Measurements from ENCODE around the gene TLCD3B. TPM values are rescaled to one million over a fixed set of nuclear protein-coding genes. Genes with fewer than 3 reads are reported as not detected.

Gene TLCD3B
- polyA plus RNA-seq, 4 donors, result 0.73 to 1.5 (median 1.0) TPM

- no peak for DNase-seq (ENCODE audit: low read depth in 4 of 4, low spot score in 3 of 4)
Observed at GRCh38 chr16:29991571-29991904, 39.5 kb downstream of the TLCD3B start.

GRCh38 chr16:29990883-29991570, 40.0 kb downstream of the TLCD3B start:
- no peak for DNase-seq (ENCODE audit: low read depth in 4 of 4, low spot score in 3 of 4)

DNA sequence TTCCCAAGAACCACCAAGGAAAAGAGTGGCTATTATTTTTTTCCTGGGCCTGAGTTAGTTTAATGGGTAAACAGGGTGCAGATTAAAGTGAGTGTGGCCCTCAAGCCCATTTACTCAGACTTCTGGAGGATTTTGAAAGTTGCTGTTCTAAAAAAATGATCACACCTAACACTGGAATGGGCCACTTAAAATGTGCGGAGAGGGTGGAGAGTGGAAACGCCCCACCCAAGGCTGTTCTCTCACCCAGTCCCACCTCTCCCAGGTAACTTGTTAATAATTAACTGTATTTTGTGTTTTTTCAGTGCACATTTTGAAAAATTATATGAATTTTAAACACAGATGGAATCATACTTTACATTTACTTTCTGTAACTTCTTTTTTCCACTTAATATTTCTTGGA, 41.0 kb downstream of the TLCD3B start:
- no peak for DNase-seq (ENCODE audit: low read depth in 4 of 4, low spot score in 3 of 4)

DNA sequence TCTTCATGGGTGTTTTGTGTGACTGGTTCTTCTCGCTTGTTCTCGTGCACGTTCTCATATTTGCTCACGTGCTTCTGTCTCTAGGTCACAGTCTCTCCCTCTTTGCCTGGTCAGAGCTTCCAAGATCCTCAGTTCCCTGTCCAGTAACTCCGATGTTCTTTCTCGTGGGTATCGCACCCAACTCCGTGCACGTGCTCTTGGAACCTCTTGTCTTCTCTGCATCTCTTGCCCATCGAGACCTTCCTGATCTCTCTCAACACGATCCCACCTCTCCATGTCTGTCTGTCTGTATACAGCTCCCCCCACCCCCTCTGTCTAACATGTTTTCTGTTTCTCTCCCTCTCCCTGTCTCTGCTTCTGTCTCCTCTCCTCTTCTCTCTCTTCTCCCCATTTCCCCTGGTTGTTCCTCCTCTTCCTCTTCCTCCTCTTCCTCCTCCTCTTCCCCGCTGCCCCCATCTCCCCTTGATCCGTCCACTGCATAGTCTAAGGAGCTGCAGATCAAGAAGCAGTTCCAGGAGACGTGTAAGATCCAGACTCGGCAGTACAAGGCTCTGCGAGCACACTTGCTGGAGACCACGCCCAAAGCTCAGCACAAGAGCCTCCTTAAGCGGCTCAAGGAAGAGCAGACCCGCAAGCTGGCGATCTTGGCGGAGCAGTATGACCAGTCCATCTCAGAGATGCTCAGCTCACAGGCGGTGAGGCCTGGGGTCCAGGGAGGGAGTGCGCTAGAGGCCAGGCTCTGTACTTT, 41.8 kb downstream of the TLCD3B start:
- no peak for DNase-seq (ENCODE audit: low read depth in 4 of 4, low spot score in 3 of 4)

DNA sequence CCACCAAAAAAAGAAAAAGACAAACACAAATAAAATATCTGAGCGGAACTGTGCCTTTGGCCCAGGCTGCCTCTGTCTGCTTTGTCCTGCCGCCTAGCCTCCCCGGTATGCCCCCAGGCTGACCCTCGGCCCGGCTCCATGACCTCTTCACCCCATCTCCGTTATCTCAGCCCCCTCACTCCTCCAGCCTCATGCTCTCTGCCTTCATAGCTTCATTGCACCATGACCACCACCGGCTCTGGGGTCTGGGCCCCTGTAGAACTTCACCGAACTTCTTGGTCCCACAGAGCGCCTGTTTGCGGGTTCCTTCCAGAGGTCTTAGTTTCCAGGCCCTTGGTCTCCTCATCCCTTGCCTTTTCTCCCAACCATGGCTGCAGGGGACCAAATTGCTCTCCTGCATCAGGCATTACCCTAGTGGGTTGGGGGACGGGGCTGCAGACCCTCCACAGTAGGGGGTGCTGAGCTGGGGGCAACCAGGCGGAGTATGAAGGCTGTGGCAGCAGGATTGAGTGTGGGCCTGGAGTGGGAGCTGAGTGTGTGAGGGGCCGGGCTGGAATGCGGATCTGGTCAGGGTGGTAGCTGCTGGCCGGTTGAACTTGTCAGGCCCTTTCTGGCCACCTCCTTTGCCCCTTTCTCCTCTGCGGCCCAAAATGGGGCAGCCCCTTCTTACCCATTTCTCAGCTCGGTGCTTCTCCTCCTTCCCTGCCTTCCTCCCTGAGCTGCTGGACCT, 42.6 kb downstream of the TLCD3B start:
- DNase-seq (ENCODE audit: low read depth in 4 of 4, low spot score in 3 of 4), result no peak

- DNase-seq (ENCODE audit: low read depth in 4 of 4, low spot score in 3 of 4), result no peak
Observed at GRCh38 chr16:29987371-29988085, 43.5 kb downstream of the TLCD3B start.

GRCh38 chr16:29986931-29987330, 44.1 kb downstream of the TLCD3B start:
- no peak for DNase-seq (ENCODE audit: low read depth in 4 of 4, low spot score in 3 of 4)

- DNase-seq (ENCODE audit: low read depth in 4 of 4, low spot score in 3 of 4), result no peak
Observed at GRCh38 chr16:29986231-29986630, 44.8 kb downstream of the TLCD3B start.

DNA sequence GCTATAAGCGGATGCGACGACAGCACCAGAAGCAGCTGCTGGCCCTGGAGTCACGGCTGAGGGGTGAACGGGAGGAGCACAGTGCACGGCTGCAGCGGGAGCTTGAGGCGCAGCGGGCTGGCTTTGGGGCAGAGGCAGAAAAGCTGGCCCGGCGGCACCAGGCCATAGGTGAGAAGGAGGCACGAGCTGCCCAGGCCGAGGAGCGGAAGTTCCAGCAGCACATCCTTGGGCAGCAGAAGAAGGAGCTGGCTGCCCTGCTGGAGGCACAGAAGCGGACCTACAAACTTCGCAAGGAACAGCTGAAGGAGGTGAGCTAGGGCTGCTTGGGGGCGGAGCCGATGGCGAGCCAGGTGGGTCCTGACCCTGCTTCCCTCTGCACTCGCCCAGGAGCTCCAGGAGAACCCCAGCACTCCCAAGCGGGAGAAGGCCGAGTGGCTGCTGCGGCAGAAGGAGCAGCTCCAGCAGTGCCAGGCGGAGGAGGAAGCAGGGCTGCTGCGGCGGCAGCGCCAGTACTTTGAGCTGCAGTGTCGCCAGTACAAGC, 45.7 kb downstream of the TLCD3B start:
- DNase-seq (ENCODE audit: low read depth in 4 of 4, low spot score in 3 of 4), result no peak

DNA sequence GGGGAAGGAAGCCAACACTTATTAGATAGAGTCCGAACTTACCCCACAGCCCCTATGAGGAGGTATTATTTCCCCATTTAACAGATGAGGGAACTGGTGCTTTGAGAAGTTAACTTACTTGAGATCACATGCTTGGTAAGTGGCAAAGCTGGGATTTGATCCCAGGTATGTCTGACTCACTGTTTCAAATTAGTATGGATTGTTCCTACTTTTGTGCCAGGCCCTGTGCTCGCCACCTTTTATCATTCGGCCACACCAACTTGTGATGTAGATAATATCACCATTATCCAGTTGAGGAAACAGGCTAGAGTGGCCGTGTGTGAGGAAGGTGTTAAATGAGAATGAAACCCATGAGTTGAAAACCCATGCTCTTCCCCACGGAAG, 46.3 kb downstream of the TLCD3B start:
- DNase-seq (ENCODE audit: low read depth in 4 of 4, low spot score in 3 of 4), result no peak

DNA sequence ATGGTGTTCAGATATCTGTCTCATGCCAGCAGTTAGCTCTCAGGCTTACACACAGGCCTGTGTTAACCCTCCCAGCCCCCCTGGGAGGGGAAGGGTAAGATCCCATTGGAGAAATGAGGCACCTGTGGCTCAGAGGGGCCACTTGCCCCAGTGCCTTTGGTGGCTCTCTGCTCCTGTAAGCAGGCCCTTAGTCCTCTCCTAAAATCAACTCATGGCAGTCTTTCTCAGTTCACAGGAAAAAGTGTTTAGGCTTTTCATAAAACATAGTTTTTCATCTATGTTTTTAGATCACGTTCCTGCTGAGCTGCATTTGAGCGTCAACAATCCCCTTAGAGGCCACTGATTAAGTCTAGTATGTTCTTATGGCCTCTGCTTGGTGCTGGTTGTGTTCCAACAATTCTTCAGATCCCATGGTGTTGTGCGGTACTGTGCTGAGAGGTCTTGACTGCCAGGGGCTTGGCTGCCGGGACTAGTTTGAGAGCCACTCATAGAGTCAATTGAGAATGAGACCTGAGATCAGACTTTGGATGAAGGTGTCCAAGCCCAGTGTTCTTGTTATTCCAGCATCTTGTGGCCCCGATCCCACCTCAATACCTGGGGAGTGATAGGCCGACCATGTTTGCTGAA, 46.8 kb downstream of the TLCD3B start:
- DNase-seq (ENCODE audit: low read depth in 4 of 4, low spot score in 3 of 4), result no peak

DNA sequence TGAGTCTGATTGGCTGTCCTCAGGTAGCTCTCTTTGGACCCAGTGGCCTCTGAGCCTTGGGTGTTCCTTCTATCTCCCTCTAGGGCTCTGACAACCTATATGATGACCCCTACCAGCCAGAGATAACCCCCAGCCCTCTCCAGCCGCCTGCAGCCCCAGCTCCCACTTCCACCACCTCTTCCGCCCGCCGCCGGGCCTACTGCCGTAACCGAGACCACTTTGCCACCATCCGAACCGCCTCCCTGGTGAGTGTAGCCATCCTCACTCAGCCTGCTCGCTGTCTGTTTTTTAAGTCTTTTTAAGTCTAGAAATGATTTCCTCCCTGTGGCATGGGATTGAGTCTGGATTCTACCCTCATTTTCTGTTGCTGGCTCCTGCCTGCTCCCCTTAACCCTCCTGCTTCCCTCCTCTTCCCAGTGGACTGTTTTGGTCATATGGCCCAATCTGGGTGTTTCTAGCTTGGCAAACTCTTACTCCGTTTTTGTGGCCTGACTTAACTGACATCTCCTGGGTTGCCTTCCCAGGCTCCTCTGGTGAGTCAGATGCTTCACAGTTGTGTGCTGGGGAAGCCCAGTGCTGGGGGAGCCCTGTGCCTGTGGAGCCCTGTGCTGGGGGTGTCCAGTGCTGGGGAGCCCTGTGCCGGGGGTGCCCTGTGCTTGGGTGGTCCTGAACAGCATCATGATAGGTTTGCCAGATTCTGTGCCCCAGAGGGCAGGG, 47.5 kb downstream of the TLCD3B start:
- no peak for DNase-seq (ENCODE audit: low read depth in 4 of 4, low spot score in 3 of 4)

DNA sequence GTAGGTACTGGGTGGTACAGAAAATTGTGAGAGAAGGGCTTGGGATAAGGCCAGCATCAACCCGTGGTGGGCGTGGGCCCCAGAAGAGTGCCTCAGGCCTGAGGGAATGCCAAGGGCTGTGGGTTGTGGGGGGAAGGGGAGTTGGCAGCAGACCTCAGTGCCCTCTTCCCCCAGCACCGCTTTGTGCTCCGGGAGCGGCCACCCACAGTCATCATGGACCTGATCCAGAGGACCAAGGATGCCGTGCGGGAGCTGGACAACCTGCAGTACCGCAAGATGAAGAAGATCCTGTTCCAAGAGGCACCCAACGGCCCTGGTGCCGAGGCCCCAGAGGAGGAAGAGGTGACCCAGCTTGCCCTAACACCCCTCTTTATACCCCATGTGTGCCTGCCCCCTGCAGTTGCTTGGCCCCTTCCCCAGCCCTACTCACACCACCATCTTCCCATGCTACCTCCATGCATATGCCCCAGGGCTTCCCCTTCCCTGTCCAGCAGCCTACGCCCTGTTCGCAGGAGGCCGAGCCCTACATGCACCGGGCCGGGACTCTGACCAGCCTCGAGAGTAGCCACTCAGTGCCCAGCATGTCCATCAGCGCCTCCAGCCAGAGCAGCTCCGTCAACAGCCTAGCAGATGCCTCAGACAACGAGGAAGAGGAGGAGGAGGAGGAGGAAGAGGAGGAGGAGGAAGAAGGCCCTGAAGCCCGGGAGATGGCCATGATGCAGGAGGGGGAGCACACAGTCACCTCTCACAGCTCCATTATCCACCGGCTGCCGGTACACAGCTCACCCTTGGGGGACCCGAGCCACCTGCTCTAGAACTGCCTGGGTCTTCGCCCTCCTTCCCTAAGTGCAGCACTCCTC, 48.3 kb downstream of the TLCD3B start:
- no peak for DNase-seq (ENCODE audit: low read depth in 4 of 4, low spot score in 3 of 4)

- no peak for DNase-seq (ENCODE audit: low read depth in 4 of 4, low spot score in 3 of 4)
Observed at GRCh38 chr16:29978564-29979270, 52.4 kb downstream of the TLCD3B start.

DNA sequence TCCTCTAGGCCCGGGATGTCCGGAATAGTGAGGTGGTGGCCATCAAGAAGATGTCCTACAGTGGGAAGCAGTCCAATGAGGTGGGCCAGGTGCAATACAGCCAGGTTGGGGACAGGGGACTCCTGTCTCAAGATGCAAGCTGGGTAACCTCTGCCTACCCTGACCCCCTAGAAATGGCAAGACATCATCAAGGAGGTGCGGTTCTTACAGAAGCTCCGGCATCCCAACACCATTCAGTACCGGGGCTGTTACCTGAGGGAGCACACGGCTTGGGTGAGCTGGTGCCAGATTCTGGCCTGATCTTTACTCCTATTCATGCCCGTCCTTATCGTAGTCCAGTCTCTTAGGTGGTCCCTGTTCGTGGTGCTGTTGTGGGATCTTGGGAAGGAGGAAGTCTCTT, 53.0 kb downstream of the TLCD3B start:
- no peak for DNase-seq (ENCODE audit: low read depth in 4 of 4, low spot score in 3 of 4)

DNA sequence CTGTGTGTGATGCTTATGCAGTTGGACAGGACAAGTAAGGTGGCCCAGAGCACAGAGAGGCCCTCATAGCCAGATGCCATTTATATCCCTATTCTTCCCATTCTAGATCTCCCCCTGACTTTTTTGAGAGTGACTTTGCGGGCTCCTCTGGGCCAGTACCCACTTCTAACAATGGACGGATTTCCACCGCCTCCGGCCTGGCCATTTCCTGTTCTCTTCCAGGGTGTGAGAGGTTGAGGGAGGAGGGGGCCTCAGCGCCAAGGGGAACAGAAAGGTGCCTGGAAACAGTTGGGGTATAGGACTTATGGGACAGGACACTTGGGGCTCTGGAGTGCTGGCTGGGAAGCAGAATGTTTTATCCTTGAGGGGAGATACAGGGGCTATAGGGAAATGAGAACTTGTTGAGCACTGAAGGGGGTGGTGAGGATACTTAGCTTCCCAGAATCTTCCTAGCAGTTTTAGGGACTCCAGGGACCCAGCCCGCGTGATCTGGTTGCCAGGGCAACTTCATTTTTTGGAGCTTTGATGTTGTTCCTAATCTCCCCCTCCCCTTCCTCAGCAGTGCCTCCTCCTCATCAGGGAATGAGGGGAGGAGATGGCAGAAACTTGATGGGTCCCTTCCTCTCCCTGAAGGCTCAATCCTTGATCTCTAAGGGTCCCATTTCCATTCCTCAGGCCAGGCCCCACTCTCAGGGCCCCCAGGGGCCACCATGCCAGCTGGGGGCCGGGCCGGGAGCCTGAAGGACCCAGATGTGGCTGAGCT, 53.8 kb downstream of the TLCD3B start:
- no peak for DNase-seq (ENCODE audit: low read depth in 4 of 4, low spot score in 3 of 4)

DNA sequence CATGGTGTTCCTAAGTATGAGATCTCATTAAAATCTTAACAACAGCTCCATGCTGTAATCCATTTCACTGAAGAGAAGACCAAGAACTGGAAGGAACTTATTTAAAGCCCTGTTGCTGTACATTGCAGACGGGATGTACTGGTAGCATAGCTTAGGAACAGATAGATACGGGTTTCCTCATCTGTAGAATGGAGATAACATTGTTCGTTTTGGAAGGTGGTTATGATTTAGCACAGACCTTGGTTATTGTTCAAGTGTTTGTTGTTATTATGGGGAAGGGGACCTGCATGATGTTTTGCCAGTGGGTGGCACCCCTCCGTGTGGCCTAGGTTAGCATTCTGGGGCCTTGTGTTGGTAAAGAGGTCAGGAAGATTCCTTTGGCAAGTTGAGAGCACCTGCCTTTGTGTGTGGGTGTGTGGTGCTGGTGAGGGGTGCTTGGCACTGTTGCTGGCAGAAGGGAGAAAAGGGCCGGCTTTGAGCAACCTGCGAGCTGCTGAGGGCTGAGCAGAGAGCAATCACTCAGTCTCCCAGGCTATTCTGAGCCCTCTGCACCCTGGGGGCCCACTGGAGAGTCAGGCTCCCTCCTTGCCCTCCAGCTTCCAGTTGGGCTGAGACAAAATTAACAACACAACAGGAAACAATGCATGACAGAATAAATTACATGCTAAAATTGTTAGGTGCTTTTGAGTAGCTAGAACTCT, 55.1 kb downstream of the TLCD3B start:
- no peak for DNase-seq (ENCODE audit: low read depth in 4 of 4, low spot score in 3 of 4)

Measured in left renal pelvis (tissue), 4 donors.